Right renal cortex interstitium (tissue), 3 donors: ENCODE data around the gene SLC26A5. TPM values are rescaled to one million over a fixed set of nuclear protein-coding genes. Genes with fewer than 3 reads are reported as not detected.
"Not testable (repeated sequence)": the region's sequence is repeated elsewhere in the genome, so short reads cannot be mapped to it uniquely, and the experiment has no call there.

Experiments
- DNase-seq, 3 donors: peaks; one replicate each; pipeline ENCODE4 v3.0.0-alpha.2; 2013; ENCODE audit warnings: low read depth in 3 of 3, low spot score in 2 of 3
- polyA plus RNA-seq, 3 donors: library from polyadenylated mRNA; unstranded; fragments of 120-200 nt; gene quantifications; one replicate each; pipeline ENCODE4 v1.2.1, GENCODE V29; 2013; ENCODE audit not compliant: insufficient read length in 3 of 3

The SLC26A5 gene
- polyA plus RNA-seq, 3 donors, result 0.10 TPM; not detected in 2

DNA sequence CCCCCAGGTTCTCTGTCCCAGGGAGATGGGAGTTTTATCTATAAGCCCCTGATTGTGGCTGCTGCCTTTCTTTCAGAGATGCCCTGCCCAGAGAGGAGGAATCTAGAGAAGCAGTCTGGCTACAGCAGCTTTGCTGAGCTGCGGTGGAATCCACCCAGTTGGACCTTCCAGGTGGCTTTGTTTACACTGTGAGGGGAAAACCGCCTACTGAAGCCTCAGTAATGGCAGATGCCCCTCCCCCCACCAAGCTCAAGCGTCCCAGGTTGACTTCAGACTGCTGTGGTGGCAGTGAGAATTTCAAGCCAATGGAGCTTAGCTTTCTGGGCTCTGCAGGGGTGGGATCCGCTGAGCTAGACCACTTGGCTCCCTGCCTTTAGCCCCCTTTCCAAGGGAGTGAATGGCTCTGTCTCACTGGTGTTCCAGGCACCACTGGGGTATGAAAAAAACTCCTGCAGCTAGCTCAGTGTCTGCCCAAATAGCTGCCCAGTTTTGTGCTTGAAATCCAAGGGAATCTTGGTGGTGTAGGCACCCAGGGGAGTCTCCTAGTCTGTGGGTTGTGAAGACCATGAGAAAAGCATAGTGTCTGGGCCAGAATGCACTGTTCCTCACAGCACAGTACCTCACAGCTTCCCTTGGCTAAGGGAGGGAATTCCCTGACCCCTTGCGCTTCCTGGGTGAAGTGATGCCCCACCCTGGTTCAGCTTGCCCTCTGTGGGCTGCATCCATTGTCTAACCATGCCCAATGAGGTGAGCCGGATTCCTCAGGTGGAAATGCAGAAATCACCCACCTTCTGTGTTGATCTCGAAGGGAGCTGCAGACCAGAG, 40.0 kb downstream of the SLC26A5 start:
- DNase-seq, result not testable (repeated sequence)

DNA sequence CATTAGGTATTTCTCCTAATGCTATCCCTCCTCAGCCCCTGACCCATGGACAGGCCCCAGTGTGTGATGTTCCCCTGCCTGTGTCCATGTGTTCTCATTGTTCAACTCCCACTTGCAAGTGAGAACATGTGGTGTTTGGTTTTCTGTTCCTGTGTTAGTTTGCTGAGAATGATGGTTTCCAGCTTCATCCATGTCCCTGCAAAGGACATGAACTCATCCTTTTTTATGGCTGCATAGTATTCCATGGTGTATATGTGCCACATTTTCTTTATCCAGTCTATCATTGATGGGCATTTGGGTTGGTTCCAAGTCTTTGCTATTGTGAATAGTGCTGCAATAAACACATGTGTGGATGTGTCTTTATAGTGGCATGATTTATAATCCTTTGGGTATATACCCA, 46.3 kb downstream of the SLC26A5 start:
- DNase-seq, result not testable (repeated sequence)

DNA sequence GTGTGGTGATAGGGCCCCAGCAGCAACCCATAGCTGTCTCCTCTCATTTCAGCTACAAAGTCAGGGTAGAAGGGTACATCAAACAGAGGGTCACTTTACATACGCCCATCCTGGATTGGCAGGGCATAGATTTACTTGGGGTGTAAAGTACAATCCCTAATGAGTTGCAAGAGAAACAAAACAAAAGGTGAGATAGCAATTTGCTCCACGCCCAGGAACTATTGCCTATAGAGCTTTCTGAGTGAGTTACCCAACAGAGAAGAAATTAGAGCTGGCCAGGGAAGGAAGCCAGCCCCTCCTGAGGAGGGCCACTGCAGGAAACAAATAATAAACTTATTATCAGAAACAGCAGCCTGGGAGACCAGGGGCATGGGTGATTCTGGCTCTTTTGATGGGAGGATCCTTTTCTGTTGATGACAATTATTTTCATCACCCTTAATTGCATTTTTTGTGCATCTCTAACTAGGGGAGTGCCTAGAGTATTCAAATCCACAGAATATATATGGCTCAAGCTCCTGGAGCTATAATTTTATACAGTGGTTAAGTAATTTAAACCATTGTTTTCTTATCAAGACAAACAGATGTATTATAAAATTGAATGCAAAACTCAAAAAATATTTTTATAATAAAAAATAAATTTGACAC, 47.4 kb downstream of the SLC26A5 start:
- DNase-seq, result no peak

DNA sequence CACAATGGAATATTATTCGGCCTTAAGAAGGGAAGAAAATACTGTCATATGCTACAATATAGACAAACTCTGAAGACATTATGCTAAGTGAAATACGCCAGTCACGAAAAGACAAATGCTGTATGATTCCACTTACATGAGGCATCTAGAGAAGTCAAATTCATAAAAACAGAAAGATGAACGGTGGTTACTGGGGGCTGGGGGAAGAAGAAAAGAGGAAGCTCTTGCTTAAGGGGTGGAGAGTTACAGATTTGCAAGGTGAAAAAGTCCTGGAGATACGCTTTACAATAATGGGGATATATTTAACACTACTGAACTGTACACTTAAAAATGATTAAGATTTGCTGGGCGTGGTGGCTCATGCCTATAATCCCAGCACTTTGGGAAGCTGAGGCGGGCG, 49.5 kb downstream of the SLC26A5 start:
- no peak for DNase-seq

DNA sequence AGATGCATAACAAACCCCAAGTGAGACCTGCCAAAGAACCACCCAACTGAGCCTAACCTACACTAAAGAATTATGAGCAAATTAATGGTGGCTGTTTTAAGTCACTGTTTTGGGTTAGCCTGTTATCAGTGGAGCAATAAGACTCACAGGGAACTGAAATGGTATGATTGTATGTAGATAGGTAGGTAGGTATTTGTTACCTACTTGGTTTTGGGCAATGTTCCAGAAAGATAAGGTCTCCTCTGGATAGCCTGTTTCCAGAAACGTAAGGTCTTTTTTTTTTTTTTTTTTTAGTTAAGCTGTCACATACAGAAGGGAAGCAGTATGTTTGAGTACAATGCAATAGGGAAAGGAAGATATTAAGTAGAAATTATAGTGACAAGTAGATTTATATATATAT, 50.9 kb downstream of the SLC26A5 start:
- no peak for DNase-seq

DNA sequence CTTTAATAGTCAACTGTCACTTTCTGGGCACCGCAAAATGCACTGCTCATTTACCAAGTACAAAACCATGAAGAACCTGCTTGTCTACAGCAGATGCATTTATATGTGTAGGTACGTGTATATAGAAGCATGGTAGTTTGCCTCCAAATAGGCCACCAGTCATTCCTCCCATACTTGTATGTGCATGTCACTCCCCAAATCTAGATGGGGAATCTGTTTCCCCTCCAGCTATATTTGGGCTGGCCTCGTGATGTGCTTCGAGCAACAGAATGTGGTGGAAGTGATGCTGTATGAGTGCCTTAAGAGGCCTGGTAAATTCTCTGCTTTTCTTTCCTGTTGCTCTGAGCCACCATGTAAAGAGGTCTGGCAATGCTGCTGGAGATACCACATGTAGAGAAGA, 51.4 kb downstream of the SLC26A5 start:
- no peak for DNase-seq

DNA sequence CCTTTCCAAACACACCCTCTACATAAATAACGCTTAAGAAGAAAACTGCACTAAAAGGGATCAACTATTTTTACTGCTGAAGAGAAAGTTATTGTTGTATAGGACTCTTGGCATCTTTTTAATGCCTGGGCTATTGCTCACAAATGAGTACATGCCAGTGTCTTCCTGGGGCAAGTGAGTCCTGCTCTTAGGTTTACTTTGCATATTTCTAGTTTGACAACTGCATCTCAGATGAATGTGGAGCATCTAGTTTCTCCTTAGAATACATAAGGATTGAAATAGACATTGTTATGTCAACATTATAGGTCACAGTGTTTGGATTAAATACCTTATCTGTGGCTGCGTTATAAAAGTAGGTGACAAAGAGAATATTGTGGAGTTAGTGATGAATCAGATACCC, 54.0 kb downstream of the SLC26A5 start:
- no peak for DNase-seq

DNA sequence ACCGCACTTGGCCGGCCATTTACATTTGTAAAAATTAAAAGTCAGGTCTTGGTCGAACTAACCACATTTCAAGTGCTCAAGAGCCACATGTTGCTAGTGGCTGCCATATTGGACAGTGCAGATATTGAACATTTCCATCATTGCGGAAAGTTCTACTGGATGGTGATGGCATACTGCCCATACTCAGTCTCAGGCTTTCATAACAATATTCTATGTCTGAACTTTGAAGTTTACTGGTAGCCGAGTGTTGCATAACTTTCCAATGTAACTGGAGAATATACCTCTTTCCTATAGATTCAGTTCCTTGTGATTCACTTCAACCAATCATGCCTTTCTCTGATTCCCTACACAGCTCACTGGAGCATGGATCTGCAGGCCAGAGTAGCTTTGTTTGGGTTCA, 54.9 kb downstream of the SLC26A5 start:
- no peak for DNase-seq

DNA sequence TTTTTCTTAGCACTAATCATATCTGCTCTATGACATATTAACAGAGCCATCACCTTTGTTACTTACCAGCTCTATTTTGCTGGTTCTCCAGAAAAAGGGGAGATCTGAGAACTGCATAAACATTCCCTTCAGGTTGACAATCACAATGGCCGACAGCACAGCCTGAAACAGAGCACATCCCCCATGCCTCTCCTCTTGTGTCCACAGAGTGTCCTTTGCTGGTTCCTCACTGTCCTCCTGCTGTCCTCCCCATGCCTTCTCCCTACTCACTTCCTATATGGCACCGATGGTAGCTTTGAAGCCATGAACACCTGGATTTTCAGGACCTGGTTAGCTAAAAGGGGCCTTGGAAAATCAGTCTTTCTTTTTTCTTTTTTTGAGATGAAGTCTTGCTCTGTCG, 56.7 kb downstream of the SLC26A5 start:
- no peak for DNase-seq

DNA sequence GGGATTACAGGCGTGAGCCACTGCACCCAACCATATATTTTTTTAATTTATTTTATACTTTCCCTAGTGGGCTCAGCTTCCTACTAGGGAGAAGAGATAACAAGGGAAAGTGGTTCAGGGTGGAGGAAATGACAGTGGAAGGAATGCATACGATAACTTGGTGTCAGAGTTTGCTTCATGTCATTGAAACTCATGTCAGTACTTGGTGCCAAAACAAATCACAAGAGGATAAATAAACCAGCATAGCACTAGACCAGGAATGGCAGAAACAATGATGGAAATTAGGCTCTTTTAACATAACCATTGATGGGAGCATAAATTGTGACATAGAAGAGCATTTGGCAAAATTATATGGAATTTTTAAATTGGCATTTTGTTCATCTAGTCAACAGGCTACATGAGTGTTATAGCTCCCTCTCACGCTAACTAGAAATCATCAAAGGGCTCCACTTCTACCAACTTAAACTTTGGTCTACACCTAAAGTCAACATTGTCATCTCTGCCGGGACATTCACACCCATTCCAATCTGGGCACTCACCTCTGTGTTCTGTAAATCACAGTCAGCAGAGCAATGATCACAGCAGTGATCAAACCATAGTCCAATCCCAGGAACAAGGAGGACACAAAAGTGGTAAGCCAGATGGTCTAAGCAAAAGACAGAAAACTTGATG, 57.4 kb downstream of the SLC26A5 start:
- DNase-seq, result no peak

DNA sequence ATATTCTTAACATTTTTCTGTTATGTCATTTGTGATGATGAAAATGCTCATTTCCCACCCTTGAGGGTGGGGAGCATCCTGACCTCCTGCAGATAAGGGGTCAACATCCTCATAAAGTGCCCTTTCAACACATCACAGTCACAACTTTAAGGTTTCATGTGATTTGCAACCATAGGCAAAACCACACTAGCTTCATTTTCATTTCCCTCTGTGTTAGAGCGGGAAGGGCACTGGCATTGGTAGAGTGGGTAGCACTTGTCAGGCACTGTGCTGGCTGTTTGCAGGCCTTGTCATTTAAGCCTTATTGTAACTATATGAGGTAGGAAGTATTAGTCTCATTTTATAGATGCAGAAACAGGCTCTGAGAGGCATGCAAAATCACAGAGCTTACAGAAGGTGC, 58.8 kb downstream of the SLC26A5 start:
- no peak for DNase-seq

DNA sequence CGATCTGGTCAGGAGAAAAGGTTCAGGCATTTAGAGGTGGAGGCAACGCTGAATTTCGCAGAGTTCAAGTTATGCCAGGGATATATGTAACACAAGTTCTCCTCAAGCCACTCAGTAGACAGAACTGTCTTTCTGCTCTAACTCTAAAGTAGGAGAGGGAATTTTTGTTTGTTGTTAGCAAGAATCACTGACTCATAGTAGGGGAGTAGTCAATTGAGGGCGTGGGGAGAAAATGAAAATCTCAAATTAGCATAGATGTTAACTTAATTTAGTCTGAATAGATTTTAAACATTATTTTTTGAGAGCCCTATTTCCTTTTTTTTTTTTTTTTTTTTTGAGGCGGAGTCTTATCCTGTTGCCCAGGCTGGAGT, 64.0 kb downstream of the SLC26A5 start:
- no peak for DNase-seq

DNA sequence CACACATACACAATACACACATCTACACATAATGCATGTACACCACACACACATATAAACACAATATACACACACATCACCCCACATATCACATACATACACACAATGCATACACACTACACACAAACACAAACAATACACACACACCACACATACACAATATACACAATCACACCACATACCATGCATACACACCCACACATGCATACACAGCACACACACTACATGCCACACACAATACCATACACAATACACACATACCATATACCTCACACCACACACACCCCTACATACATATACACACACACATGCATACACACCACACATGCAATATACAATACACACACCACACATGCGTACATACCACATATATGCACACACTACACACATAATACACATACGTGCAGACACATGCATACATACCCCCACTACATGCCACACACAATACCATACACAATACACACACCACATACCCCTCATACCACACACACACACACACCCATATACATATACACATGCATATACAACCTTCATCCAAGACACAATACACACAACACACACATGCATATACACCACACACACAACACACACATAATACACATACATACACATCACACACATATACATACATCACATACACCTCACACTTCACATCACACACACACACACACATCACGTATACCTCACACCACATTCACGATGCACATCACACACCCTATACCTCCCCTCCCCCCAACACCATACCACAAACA, 64.6 kb downstream of the SLC26A5 start:
- DNase-seq, result no peak

DNA sequence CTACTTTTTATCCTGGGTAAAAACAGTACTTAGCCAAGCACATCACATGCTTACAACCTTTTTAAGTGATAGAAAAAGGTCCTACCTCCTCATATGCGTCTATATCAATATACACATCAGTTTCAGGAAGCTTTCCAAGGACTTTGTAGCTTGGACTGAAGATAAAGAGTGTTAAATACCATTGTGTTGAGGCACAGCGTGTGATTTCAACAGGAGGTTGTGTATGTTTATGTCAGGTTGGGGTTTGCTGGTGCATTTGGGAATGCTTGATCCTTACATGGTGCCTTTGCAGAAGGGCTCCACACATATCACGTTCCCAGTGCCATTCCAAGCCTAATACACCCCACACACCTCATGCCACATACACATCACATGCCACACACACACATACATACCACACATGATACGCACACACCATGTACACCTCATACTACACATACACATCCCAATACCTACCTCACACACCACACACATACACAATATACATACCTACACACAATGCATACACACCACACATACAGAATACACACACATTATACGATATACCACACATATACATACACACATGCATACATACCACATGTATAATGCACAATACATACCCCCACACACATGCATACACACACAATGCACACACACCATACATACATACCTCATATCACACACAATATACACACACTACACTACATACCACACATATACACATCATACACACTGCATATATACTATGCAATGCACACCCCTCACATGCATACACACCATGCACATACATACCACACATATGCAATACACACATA, 65.4 kb downstream of the SLC26A5 start:
- DNase-seq, result no peak

DNA sequence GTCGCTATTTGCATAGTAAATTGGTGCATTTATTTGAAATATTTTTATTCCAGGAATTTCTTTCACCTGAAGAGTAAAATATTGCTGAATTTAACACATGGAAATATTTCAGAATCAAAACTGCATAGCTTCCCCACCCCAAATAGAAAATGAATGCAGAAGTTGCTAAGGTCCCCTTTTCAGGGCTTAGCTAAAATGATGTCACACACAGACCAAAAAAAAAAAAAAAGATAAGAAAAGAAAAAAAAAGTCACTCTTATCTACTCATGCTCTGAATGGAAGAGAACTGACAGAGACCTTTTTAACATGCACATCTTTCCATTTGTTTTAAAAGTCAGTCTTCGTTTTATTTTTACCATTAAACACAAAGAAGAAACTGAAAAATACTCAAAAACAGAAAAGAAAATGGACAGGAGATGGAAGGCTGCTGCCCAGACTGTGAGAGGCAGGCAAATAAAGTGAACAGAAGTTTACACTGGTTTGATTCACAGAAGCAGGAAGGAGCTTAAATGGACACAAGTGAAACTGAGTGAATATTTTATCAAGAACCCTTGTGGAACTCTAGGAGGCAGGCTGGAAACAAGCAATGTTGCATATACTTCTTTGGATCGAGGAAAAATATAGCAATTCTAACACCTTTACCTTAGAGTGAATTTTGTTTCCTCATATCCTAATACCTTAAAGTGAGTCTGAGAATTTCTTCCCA, 66.6 kb downstream of the SLC26A5 start:
- no peak for DNase-seq

DNA sequence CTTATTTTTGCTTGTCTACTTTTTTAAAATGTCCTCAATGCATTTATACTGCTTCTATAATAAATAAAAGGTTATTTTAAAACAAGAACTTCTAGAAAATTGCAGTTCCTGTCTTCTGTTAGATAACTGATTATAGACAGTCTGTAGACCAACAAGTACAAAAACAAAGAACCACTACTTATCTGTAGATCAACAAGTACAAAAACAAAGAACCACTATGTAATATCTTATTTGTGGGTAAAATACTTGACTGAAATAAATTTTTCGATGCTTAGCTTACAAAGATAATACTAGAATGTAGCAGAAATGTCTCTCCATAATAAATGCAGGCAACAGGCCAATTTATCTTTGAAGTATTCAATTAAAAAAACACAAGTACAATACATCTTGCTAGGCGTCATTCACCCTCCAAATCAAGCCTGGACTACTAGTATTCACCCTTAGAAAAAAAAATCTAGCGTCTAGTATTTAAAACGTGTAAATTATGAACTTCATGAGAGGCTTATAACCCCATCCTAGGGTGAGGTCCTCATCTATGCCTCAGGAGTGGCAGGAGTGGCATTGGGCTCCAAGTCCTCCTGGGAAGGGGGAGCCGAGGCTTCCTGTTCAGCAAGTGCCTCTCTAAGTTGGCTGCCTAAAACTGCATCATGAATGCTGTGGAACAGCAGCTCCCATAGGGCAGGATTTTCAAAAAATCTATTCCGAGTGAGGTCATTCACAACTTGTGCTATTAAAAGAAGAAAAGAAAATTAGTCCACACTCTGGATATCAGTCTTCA, 72.0 kb downstream of the SLC26A5 start:
- no peak for DNase-seq

DNA sequence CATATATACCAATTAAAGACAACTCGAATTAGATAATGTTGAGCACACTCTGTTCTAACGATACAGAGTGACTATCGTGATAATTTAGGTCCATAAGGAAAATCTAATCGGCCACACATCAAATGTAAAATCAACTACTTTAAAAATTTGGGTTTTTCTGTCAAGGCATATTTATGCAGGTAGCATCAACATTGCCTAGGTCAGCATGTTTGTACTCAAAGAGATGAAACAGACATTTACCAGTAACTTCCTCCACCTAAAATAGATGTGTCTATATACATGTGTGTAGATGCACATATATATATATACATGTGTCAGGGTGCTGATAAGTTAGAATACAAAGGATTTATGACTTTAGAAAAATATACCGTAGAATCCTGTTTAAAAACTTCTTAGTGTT, 76.6 kb downstream of the SLC26A5 start:
- DNase-seq, result no peak

DNA sequence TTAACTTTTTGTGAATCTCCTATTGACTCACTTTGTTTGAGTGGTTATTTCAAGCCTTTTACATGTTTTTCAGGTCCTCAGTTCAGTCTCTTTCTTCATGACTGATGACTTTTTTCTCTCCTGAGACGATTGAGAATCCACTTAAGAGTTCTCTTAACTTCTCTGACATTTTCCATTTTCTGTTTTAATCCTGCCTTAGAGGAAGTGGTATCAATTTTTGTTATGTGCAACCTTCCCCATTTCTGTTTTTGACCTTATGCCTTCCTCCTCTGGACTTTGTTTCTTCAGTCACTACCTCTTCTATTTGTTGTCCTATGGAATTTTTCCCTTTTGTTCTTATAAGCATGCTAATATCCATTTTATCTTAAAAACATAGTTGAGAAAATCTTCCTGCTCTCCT, 96.2 kb downstream of the SLC26A5 start:
- no peak for DNase-seq

DNA sequence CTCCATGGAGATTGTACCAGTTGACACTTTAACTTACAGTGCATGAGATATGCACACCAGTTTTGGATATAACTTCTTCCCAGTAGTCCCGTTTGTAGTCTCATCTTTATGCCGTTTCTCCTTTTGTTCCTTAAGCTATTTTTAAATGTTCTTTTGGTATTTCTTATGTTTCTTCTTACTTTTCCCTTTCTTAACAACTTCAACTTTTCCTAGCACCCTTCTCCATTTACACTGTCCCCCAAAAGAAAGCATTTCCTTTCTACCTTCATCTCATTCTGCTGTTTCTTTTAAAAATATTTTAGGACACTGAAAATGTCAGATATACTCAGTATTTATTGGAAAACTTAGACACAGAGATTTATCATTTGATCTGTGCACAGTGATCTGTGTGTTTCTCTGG, 97.0 kb downstream of the SLC26A5 start:
- DNase-seq, result no peak
